Adipocyte (in vitro differentiated cells): ENCODE results near the gene KANSL2.
"Not testable (repeated sequence)": the region's sequence is repeated elsewhere in the genome, so short reads cannot be mapped to it uniquely, and the experiment has no call there.

Experiments
- DNase-seq: peaks from one replicate; pipeline ENCODE4 v3.0.0-alpha.2; 2015; ENCODE audit warnings: low read depth
- H3K27me3 ChIP-seq: replicated peaks from 2 replicates; pipeline ENCODE4 v1.7.0; 2013; ENCODE audit warnings: mild to moderate bottlenecking, low read length, moderate library complexity; ENCODE audit not compliant: control insufficient read depth, insufficient read depth
- H3K36me3 ChIP-seq: 2 replicates; pipeline ENCODE4 v1.7.0; 2013; ENCODE audit warnings: low read length, mild to moderate bottlenecking, moderate library complexity; ENCODE audit not compliant: control insufficient read depth, insufficient read depth, severe bottlenecking
- H3K4me1 ChIP-seq: 2 replicates; pipeline ENCODE4 v1.7.0; 2013; ENCODE audit warnings: mild to moderate bottlenecking, low read length, moderate library complexity; ENCODE audit not compliant: control insufficient read depth, insufficient read depth
- H3K4me3 ChIP-seq: 2 replicates; pipeline ENCODE4 v1.7.0; 2013; ENCODE audit warnings: mild to moderate bottlenecking, low read length, moderate library complexity
- H3K9ac ChIP-seq: 2 replicates; pipeline ENCODE4 v1.7.0; 2013; ENCODE audit warnings: mild to moderate bottlenecking, low read length, moderate library complexity
- H3K9me3 ChIP-seq: 2 replicates; pipeline ENCODE4 v1.7.0; 2013; ENCODE audit warnings: mild to moderate bottlenecking, low read length, moderate library complexity; ENCODE audit not compliant: control insufficient read depth

The KANSL2 gene, protein sequence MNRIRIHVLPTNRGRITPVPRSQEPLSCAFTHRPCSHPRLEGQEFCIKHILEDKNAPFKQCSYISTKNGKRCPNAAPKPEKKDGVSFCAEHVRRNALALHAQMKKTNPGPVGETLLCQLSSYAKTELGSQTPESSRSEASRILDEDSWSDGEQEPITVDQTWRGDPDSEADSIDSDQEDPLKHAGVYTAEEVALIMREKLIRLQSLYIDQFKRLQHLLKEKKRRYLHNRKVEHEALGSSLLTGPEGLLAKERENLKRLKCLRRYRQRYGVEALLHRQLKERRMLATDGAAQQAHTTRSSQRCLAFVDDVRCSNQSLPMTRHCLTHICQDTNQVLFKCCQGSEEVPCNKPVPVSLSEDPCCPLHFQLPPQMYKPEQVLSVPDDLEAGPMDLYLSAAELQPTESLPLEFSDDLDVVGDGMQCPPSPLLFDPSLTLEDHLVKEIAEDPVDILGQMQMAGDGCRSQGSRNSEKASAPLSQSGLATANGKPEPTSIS

DNA sequence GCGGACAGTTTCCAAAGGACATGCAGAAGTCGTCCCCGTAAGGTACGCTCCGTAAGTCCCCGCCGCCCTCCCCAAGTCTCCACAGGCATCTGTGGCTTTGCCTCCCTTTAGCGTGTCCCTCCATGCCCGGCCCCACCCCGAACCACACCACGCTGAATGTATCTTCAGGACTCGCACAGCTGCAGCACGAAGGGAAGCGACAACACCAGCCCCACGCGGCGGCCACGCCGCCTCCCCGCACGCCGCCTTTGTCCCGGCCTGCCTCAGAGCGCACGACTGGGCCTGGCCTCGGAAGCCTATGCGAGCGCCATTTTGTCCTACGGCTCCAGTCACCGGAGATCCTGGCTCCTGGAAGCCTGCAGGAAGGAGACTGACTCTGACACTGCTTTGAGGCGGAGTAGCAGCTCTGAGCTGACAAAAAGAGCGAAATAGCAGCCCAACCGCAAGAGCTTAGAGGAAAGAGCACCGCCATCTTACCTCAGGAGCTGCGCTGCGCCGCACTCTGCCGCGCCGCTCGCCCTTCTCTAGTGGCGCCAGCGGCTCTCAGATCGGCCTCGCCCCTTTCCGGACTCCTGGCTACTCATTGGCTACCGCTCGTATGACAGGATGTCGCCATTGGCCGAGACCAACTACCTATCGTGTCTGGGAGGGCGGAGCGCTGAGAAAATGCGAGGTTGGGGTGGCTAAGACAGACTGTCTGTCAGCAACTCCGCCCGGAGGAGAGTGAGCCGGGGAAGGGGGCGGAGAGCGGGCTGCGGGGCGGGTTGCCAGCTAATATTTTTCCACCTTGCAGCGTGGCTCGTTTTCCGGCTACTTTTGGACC is at the start of gene KANSL2:
TSS of gene KANSL2 (minus strand) at position 529 of the 823 bp plus-strand sequence. CDS start 606 bp downstream, outside the sequence.
- peaks cover 41% of the 10 kb centered on the region for H3K4me1 ChIP-seq
- H3K36me3 ChIP-seq = peaks cover 32% of the 10 kb centered on the region

GRCh38 chr12:48728807-48729206 is 46.8 kb upstream of the KANSL2 start:
- DNase-seq = no peak
- Histone ChIP-seq H3K9me3 (no peaks in the 10 kb centered on the region), H3K4me3 (no peak overlapping the region), H3K9ac (no peak overlapping the region), H3K27me3 (no peaks in the 10 kb centered on the region), H3K4me1 (no peaks in the 10 kb centered on the region), H3K36me3 (no peaks in the 10 kb centered on the region)

More for the DNA sequence above, at the start of gene KANSL2:
- Histone ChIP-seq H3K9ac (peak within 1 kb of the TSS; percentile 98), H3K4me3 (peak within 1 kb of the TSS; percentile 92), H3K27me3 (no peaks in the 10 kb centered on the region), H3K9me3 (no peaks in the 10 kb centered on the region)
- DNase-seq = peak; percentile 100

DNA sequence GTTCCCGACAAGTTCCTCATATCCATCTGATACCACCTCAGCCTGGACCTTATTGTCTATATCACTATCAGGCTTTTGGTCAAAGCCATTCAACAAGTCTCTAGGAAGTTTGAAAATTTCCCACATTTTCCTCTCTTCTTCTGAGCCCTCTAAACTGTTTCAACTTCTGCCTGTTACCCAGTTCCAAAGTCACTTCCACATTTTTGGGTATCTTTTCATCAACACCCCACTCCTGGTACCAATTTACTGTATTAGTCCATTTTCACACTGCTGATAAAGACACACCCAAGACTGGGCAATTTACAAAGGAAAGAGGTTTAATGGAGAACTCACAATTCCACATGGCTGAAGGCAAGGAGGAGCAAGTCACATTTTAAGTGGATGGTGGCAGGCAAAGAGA is 38.7 kb upstream of the KANSL2 start:
- H3K4me1 ChIP-seq, H3K4me3 ChIP-seq, H3K9ac ChIP-seq, DNase-seq, H3K27me3 ChIP-seq, H3K36me3 ChIP-seq: not testable (repeated sequence)
- peaks cover 12% of the 10 kb centered on the region for H3K9me3 ChIP-seq

DNA sequence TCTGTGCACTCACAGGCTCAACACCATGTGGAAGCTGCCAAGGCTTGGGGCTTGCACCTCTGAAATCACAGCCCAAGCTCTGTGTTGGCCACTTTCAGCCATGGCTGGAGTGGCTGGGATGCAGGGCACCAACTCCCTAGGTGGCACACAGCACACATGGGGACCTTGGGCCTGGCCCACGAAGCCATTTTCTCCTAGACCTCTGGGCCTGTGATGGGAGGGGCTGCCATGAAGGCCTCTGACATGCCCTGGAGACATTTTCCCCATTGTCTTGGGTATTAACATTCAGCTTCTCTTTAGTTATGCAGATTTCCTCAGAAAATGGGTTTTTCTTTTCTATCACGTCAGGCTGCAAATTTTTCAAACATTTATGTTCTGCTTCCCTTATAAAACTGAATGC is 38.1 kb upstream of the KANSL2 start:
- H3K9me3 ChIP-seq = peaks cover 12% of the 10 kb centered on the region
- not testable (repeated sequence) for H3K27me3 ChIP-seq, H3K36me3 ChIP-seq, DNase-seq, H3K4me1 ChIP-seq, H3K9ac ChIP-seq, H3K4me3 ChIP-seq

- Histone ChIP-seq H3K4me1 (peaks cover 14% of the 10 kb centered on the region), H3K9me3 (peaks cover 12% of the 10 kb centered on the region)
- not testable (repeated sequence) for H3K4me3 ChIP-seq, H3K36me3 ChIP-seq, DNase-seq, H3K27me3 ChIP-seq, H3K9ac ChIP-seq
These were observed 37.0 kb upstream of the KANSL2 start for GRCh38 chr12:48719002-48719401.

DNA sequence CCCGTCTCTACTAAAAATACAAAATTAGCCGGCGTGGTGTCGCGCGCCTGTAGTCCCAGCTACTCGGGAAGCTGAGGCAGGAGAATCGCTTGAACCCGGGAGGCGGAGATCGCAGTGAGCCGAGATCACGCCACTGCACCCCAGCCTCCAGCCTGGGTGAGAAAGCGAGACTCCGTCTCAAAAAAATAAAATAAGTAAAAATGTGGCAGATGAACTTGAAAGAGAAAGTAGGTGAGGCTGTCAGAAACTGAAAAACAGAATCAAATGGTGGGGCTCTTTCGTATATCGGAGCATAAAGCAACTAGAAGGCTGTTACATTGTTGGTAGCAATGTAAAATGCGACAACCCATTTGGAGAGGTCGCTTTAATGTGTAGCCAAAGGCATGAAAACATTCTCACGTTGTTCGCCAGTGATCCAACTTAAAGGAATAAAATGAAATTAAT is 35.2 kb upstream of the KANSL2 start:
- Histone ChIP-seq H3K27me3 (no peaks in the 10 kb centered on the region), H3K36me3 (peaks cover 6% of the 10 kb centered on the region), H3K9me3 (peaks cover 12% of the 10 kb centered on the region), H3K4me1 (peaks cover 22% of the 10 kb centered on the region), H3K9ac (peak overlapping the region; percentile 97), H3K4me3 (peak overlapping the region; percentile 88)
- DNase-seq = peak; percentile 23

- H3K36me3 ChIP-seq = peaks cover 11% of the 10 kb centered on the region
- H3K9ac ChIP-seq = peak within 1 kb of the TSS; percentile 97
- H3K9me3 ChIP-seq = peaks cover 12% of the 10 kb centered on the region
- H3K27me3 ChIP-seq = no peaks in the 10 kb centered on the region
- peak within 1 kb of the TSS; percentile 88 for H3K4me3 ChIP-seq
- H3K4me1 ChIP-seq = peaks cover 22% of the 10 kb centered on the region
- peak; percentile 100 for DNase-seq
These were observed 34.6 kb upstream of the KANSL2 start, which contains the start of gene CCNT1 for GRCh38 chr12:48716493-48717251. Gene CCNT1 (minus strand): TSS chr12:48716707. CDS start chr12:48716675, 32 bp downstream.

GRCh38 chr12:48716168-48716492 is 34.1 kb upstream of the KANSL2 start:
- peaks cover 22% of the 10 kb centered on the region for H3K4me1 ChIP-seq
- H3K4me3 ChIP-seq = peak overlapping the region; percentile 88
- H3K9ac ChIP-seq = peak overlapping the region; percentile 97
- H3K36me3 ChIP-seq = peaks cover 15% of the 10 kb centered on the region
- H3K27me3 ChIP-seq = no peaks in the 10 kb centered on the region
- peaks cover 10% of the 10 kb centered on the region for H3K9me3 ChIP-seq
- no peak for DNase-seq

- Histone ChIP-seq H3K9ac (no peak overlapping the region), H3K36me3 (peaks cover 42% of the 10 kb centered on the region), H3K4me3 (no peak overlapping the region), H3K9me3 (no peaks in the 10 kb centered on the region), H3K27me3 (no peaks in the 10 kb centered on the region), H3K4me1 (peaks cover 22% of the 10 kb centered on the region)
- DNase-seq = no peak
These were observed 30.2 kb upstream of the KANSL2 start for GRCh38 chr12:48712209-48712608.

- H3K27me3 ChIP-seq, H3K9me3 ChIP-seq, H3K9ac ChIP-seq, DNase-seq, H3K4me3 ChIP-seq, H3K4me1 ChIP-seq: not testable (repeated sequence)
- H3K36me3 ChIP-seq = peaks cover 66% of the 10 kb centered on the region
These were observed 16.8 kb upstream of the KANSL2 start for GRCh38 chr12:48698822-48699221.
